Erythroblast (primary cell): ENCODE measurements around the gene TPP1.

Experiments
- GATA1 ChIP-seq: IDR thresholded peaks from 2 replicates; pipeline ENCODE4 v1.6.1; 2011; ENCODE audit warnings: low read depth, mild to moderate bottlenecking, control low read depth, low read length, moderate library complexity
- POLR2A ChIP-seq: IDR thresholded peaks from 2 replicates; pipeline ENCODE4 v1.6.1; 2011; ENCODE audit warnings: mild to moderate bottlenecking, low read length

GRCh38 chr11:6653097-6653496 is 33.9 kb upstream of the TPP1 start:
- TF ChIP-seq POLR2A (no peak), GATA1 (no peak)
